Fibroblast of mammary gland (primary cell): ENCODE measurements around the gene TMEM141.
"Not testable (repeated sequence)": the region's sequence is repeated elsewhere in the genome, so short reads cannot be mapped to it uniquely, and the experiment has no call there.

Experiments used
- DNase-seq: peaks from one replicate; pipeline ENCODE4 v3.0.0-alpha.2; 2010; ENCODE audit warnings: low read depth
- H3K4me3 ChIP-seq: 2 replicates; pipeline ENCODE4 v1.5.1; 2011; ENCODE audit warnings: low read depth, mild to moderate bottlenecking, low read length, moderate library complexity; ENCODE audit not compliant: control insufficient read depth
- TF ChIP-seq, protein P1 (sequence below): conservative IDR thresholded peaks from 2 replicates; pipeline ENCODE4 v1.5.1; 2011; ENCODE audit warnings: low read depth, low read length, inconsistent platforms; ENCODE audit not compliant: control insufficient read depth, insufficient read depth

TMEM141 gene

DNA sequence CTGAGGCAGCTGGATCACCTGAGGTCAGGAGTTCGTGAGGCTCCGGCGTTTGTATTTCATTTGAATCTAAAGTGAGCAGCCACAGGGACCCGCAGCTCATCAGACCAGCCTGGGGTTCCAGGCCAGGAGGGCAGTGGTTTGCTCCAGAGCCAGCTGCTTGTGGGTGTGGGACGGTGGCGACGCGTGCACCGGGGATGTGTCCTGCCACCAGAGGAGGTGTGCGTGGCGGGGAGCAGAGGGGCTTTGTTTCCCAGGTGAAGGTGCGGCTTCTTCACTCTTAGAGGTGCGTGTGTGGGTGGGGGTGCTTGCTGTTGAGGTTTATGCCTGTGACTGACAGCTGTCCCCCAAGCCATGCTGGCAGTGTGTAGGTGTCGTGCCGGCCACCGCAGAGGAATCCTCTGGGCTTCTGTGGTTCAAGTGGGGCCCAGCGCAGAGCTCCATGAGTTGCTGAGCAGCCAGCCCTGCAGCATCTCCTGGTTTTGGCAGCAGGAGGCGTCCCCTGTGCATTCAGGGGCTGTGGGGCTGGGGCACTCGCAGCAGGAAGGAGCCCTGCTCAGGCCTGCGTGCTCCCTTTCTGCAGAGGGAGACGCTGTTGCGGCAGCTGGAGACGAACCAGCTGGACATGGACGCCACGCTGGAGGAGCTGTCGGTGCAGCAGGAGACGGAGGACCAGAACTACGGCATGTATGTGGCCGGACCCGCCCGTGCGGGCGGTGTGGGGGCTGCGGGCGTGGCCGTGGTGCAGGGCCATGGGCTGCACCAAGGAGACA is 44.2 kb downstream of the TMEM141 start:
- TF ChIP-seq, protein P1, sequence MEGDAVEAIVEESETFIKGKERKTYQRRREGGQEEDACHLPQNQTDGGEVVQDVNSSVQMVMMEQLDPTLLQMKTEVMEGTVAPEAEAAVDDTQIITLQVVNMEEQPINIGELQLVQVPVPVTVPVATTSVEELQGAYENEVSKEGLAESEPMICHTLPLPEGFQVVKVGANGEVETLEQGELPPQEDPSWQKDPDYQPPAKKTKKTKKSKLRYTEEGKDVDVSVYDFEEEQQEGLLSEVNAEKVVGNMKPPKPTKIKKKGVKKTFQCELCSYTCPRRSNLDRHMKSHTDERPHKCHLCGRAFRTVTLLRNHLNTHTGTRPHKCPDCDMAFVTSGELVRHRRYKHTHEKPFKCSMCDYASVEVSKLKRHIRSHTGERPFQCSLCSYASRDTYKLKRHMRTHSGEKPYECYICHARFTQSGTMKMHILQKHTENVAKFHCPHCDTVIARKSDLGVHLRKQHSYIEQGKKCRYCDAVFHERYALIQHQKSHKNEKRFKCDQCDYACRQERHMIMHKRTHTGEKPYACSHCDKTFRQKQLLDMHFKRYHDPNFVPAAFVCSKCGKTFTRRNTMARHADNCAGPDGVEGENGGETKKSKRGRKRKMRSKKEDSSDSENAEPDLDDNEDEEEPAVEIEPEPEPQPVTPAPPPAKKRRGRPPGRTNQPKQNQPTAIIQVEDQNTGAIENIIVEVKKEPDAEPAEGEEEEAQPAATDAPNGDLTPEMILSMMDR, result no peak
- no peak for DNase-seq

DNA sequence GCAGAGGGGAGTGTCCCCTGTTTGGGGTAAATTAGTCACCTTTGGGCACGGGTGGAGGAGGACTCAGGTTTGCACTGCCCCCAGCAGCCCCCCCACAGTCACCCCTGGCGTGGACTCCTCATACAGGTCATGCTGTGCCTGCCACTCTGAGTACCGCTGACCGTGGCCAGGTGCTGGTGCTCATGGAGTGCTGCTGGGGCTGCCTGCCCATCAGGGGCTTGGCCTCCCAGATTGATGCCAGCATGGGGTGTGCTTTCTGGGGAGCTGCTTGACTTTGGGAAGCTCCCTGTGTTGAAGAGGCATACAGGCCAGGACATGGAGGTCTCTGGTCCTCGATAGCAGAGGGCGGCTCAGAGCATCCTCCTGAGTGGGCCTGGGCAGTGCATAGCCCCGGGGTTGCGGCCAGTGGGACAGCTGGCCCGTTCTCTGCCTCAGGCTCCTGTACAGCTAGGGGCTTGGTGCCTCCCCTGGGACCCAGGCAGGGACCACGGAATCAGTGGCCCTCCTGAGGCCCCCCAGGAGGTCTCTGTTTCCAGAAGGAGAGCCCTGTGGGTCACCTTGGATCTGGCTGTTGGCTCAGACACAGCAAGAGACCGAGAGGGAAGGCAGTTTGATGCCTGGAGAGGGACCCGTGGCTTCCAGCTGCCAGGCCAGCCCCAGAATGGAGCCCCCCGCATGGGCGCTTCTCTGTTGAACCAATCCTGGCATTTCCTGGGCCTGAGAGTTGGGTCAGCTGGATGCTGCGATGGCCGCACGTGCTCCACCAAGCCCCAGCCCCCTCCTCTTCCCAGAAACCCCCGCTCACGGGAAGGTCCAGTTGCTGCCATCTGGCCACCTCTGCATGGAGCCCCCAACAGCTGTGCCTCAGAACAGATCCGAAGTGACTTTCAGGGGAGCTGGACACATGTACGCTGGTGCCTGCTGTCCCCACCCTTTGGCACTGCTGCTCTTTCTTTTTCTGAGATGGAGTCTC is 45.1 kb downstream of the TMEM141 start:
- TF ChIP-seq, protein P1, result no peak
- H3K4me3 ChIP-seq, result no peak overlapping the region
- no peak for DNase-seq

More for the DNA sequence above, 44.2 kb downstream of the TMEM141 start:
- H3K4me3 ChIP-seq, result no peak overlapping the region

DNA sequence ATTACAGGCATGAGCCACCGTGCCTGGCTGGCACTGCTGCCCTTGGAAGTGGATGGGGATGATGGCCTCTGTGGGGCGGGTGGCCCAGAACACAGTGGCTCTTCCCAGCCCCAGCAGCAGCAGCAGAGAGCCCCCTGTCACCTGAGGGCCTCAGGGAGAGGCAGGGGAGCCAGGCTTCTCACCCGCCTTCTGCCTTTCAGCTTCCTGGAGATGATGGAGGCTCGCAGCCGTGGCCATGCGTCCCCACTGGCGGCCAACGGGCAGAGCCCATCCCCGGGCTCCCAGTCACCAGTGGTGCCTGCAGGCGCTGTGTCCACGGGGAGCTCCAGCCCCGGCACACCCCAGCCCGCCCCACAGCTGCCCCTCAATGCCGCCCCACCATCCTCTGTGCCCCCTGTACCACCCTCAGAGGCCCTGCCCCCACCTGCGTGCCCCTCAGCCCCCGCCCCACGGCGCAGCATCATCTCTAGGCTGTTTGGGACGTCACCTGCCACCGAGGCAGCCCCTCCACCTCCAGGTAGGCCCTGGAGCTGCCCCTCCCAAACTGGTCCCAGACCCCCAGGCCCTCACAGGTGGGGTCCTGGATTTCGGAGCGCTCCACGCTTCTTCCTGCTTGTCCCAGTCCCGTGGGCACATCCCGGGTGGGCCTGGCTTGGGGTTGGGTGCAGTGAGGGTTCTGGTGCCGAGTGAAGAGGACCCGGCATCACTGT is 46.2 kb downstream of the TMEM141 start:
- no peak for DNase-seq
- TF ChIP-seq, protein P1, result no peak
- no peak overlapping the region for H3K4me3 ChIP-seq

DNA sequence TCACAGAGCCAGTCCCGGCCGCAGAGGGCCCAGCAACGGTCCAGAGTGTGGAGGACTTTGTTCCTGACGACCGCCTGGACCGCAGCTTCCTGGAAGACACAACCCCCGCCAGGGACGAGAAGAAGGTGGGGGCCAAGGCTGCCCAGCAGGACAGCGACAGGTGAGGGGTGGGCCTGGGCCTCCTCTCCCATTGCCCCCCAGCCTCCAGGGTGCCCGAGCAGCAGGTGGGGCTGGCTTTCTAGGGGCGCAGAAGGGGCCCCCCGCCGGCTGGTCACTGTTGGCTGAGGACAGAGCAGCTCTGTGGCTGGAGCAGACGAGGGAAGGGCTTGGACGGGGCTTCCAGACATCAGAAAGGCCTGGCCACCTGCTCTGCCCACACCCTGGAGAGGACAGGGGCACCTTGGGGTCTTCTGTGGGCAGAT is 46.7 kb downstream of the TMEM141 start:
- not testable (repeated sequence) for H3K4me3 ChIP-seq, DNase-seq

DNA sequence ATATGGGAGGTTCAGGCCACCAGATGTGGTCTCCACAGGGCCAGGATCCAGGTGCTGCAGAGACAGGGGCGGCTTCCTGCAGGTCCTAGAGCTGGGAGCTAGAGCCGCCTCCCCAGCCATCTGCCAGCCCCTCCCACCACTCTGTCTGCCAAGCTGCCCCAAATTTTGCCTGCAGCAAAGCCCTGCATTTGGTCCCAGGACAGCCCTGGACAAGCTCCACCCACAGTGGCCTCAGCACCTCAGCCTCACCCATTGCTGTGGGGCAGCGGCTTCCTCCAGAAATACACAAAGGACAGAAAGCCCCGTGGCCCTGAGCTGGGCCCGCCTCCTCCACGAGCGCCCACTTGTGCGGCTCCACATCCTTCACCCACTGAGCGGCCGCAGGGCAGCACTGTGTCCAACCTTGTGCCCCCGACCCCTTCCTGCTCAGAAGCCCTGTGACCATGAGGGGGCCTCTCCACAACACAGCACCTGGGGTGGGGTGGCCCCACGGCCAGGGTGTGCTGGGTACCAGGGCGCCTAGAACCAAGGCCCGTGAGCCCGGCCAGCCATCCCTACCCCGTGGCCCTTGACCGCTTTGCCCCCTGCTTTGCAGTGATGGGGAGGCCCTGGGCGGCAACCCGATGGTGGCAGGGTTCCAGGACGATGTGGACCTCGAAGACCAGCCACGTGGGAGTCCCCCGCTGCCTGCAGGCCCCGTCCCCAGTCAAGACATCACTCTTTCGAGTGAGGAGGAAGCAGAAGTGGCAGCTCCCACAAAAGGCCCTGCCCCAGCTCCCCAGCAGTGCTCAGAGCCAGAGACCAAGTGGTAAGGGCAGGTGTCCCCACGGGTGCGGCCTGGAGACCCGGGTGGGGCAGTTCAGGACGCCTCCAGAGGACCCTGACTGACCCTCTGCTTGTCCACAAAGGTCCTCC is 47.4 kb downstream of the TMEM141 start:
- H3K4me3 ChIP-seq, result no peak overlapping the region
- DNase-seq, result no peak
- TF ChIP-seq, protein P1, result no peak

DNA sequence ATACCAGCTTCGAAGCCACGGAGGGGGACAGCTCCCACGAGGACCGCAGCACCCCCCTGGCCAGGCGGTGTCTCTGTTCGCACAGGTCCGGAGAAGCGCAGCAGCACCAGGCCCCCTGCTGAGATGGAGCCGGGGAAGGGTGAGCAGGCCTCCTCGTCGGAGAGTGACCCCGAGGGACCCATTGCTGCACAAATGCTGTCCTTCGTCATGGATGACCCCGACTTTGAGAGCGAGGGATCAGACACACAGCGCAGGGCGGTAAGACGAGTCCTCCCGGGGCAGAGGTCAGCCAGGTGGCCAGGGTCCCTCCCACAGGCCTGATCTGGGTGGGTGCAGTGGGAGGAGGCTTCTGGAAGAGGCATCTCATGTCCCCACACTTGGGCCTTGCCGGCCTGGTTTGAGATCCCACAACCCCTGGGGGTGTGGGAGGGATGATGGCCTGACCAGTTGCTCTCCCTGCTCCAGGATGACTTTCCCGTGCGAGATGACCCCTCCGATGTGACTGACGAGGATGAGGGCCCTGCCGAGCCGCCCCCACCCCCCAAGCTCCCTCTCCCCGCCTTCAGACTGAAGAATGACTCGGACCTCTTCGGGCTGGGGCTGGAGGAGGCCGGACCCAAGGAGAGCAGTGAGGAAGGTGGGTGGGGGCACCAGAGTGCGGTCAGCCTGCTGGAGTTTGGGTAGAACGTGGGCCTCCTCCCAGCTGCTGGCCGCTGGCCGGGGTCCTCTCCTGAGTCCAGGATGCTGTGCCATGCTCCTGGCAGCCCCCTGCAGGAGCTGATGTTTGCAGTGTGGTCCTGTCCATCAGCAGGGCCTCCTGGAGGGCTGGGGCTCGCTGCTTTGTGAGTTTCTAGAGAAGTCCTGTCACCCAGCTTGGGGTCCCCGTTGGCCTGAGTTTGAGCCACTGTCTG is 48.3 kb downstream of the TMEM141 start:
- no peak overlapping the region for H3K4me3 ChIP-seq
- TF ChIP-seq, protein P1, result no peak
- no peak for DNase-seq
